K562 (cell line): Measurements from ENCODE around the gene NME8. TPM values are rescaled to one million over a fixed set of nuclear protein-coding genes. Genes with fewer than 3 reads are reported as not detected.

ENCODE experiments used
- ATAC-seq: fragments of 200-7000 bp; cut with Tn5 transposase; 3 replicates; pipeline ENCODE4 v1.9.1; 2020; ENCODE audit warnings: moderate library complexity
- BruUV-seq: library from RNA; stranded (reverse); fragments of 400-500 nt; replicated peaks from 2 replicates; lab custom pipeline; 2021; lab: Mats Ljungman, UMichigan
- CTCF ChIA-PET: fragments of 300-600 bp; formaldehyde crosslinking; extraction: SDS; loops from one replicate; lab custom pipeline; 2021; ENCODE audit warnings: low intra/inter-chr PET ratio; lab: Yijun Ruan, JAX
- POLR2A ChIA-PET: fragments of 300-600, 350-650 bp; sonication (Branson Sonifier 250); formaldehyde crosslinking; extraction: SDS; loops from one replicate; lab custom pipeline; 2021; ENCODE audit warnings: antibody characterized with exemption, inconsistent platforms; lab: Yijun Ruan, JAX
- DNase-seq, 4 experiments: peaks; one replicate each; pipeline versions ENCODE4 v3.0.0 to v3.0.0-alpha.2; 2011 to 2018; ENCODE audit warnings: low spot score in 3 of 4, mixed read lengths in 3 of 4; ENCODE audit errors: extremely low read depth in 1 of 4
- FAIRE-seq: peaks from 2 replicates; lab custom pipeline; 2011; peaks lifted over from hg19 to GRCh38; lab: Jason Lieb, UNC
- H2AFZ ChIP-seq: 2 replicates; pipeline ENCODE4 v1.6.0; 2011; ENCODE audit warnings: low read depth, low read length, control low read depth, inconsistent platforms
- H3K27ac ChIP-seq: fragments of 200-600 bp; 3 replicates; pipeline ENCODE4 v1.8.0; 2011; ENCODE audit warnings: low read depth, mild to moderate bottlenecking, control low read depth, inconsistent platforms, low read length, moderate library complexity, mixed read lengths; ENCODE audit errors: extremely low read depth
- H3K27me3 ChIP-seq, 2 experiments: fragments of 300-600 bp in 1 of 2; 2 replicates in 1 of 2; 3 replicates in 1 of 2; pipeline versions ENCODE4 v1.6.0 to v1.8.0; 2011; ENCODE audit warnings: inconsistent platforms in 2 of 2, low read length in 2 of 2, mild to moderate bottlenecking in 1 of 2, mixed read lengths in 1 of 2, moderate library complexity in 1 of 2; ENCODE audit not compliant: control insufficient read depth in 2 of 2, insufficient read depth in 2 of 2
- H3K36me3 ChIP-seq: fragments of 300-600 bp; 3 replicates; pipeline ENCODE4 v1.8.0; 2011; ENCODE audit warnings: mild to moderate bottlenecking, low read length, inconsistent platforms; ENCODE audit not compliant: control insufficient read depth, insufficient read depth
- H3K4me1 ChIP-seq, 2 experiments: fragments of 200-600 bp in 1 of 2; replicated peaks in 1 of 2; 2 replicates in 1 of 2; 3 replicates in 1 of 2; pipeline versions ENCODE4 v1.5.1 to v1.8.0; 2011; ENCODE audit warnings: inconsistent platforms in 2 of 2, low read length in 2 of 2, mild to moderate bottlenecking in 1 of 2, mixed read lengths in 1 of 2, moderate library complexity in 1 of 2; ENCODE audit not compliant: control insufficient read depth in 2 of 2, insufficient read depth in 2 of 2
- H3K4me2 ChIP-seq: 2 replicates; pipeline ENCODE4 v1.6.1; 2011; ENCODE audit warnings: low read length, control low read depth, inconsistent platforms, mixed read lengths; ENCODE audit not compliant: insufficient read depth
- H3K4me3 ChIP-seq: fragments of 200-600 bp; sonication (generic), shearing (Covaris generic); 2 replicates; pipeline ENCODE4 v1.5.1; 2016; ENCODE audit warnings: control low read depth, inconsistent platforms
- H3K79me2 ChIP-seq: fragments of 200-600 bp; 3 replicates; pipeline ENCODE4 v1.8.0; 2011; ENCODE audit warnings: low read length, inconsistent platforms; ENCODE audit not compliant: control insufficient read depth, insufficient read depth
- H3K9ac ChIP-seq, 2 experiments: 2 replicates each; pipeline versions ENCODE4 v1.6.0 to v1.6.1; 2011; ENCODE audit warnings: low read depth in 2 of 2, low read length in 2 of 2, control low read depth in 1 of 2, inconsistent platforms in 1 of 2, mild to moderate bottlenecking in 1 of 2, mixed read lengths in 1 of 2; ENCODE audit not compliant: insufficient read depth in 1 of 2
- H3K9me1 ChIP-seq: one replicate; pipeline ENCODE4 v1.6.0; 2011; ENCODE audit warnings: inconsistent platforms, mild to moderate bottlenecking, low read length, moderate library complexity; ENCODE audit not compliant: control insufficient read depth, insufficient read depth
- H3K9me3 ChIP-seq: replicated peaks from 2 replicates; pipeline ENCODE4 v1.5.1; 2011; ENCODE audit warnings: low read depth, low read length, inconsistent platforms; ENCODE audit not compliant: control insufficient read depth, insufficient read depth
- H4K20me1 ChIP-seq: replicated peaks from 2 replicates; pipeline ENCODE4 v1.6.1; 2011; ENCODE audit warnings: low read length, inconsistent platforms, mixed read lengths; ENCODE audit not compliant: control insufficient read depth, insufficient read depth
- CLOCK ChIP-seq: fragments of 250-450 bp; sonication (Bioruptor Pico); IDR thresholded peaks from 2 replicates; pipeline ENCODE4 v1.4.0; 2020; ENCODE audit warnings: mild to moderate bottlenecking, moderate library complexity, borderline replicate concordance
- DDX20 ChIP-seq: fragments of 450-650 bp; IDR thresholded peaks from 2 replicates; pipeline ENCODE4 v1.6.1; 2016; ENCODE audit warnings: missing genetic modification characterization, low read depth, mild to moderate bottlenecking, missing compliant biosample characterization, moderate library complexity
- MAX ChIP-seq: sonication (generic); formaldehyde crosslinking; IDR thresholded peaks from 2 replicates; pipeline ENCODE4 v1.9.0; 2022; ENCODE audit warnings: mild to moderate bottlenecking, missing genetic modification reagents
- PRMT5 ChIP-seq: sonication (generic); formaldehyde crosslinking; IDR thresholded peaks from 2 replicates; pipeline ENCODE4 v1.5.0; 2020; ENCODE audit warnings: missing genetic modification reagents
- RCOR1 ChIP-seq, 2 experiments: IDR thresholded peaks; 2 replicates each; pipeline ENCODE4 v1.6.1; 2012; ENCODE audit warnings: low read depth in 2 of 2, low read length in 2 of 2, borderline replicate concordance in 1 of 2, improper control_type of control experiment in 1 of 2
- SMARCB1 ChIP-seq: IDR thresholded peaks from 2 replicates; pipeline ENCODE4 v1.6.1; 2011; ENCODE audit warnings: improper control_type of control experiment, low read depth; ENCODE audit not compliant: insufficient read length
- SNIP1 ChIP-seq: fragments of 450-650 bp; IDR thresholded peaks from 2 replicates; pipeline ENCODE4 v1.7.1; 2017; ENCODE audit warnings: low read depth, mild to moderate bottlenecking
- SUPT5H ChIP-seq: fragments of 450-650 bp; IDR thresholded peaks from 2 replicates; pipeline ENCODE4 v1.6.1; 2016
- YY1 ChIP-seq, 3 experiments: IDR thresholded peaks; 2 replicates each; pipeline ENCODE4 v1.6.1; 2011; ENCODE audit warnings: low read length in 2 of 3, mild to moderate bottlenecking in 2 of 3, moderate library complexity in 2 of 3, borderline replicate concordance in 1 of 3, control low read depth in 1 of 3, low read depth in 1 of 3; ENCODE audit not compliant: insufficient read depth in 3 of 3, insufficient replicate concordance in 2 of 3, control insufficient read depth in 1 of 3, insufficient read length in 1 of 3; ENCODE audit errors: extremely low read depth in 1 of 3
- ZNF134 ChIP-seq: fragments of 250-450 bp; sonication (Bioruptor Pico); conservative IDR thresholded peaks from 2 replicates; pipeline ENCODE4 v1.4.0; 2020
- ZNF444 ChIP-seq: fragments of 250-450 bp; sonication (Bioruptor Pico); IDR thresholded peaks from 2 replicates; pipeline ENCODE4 v1.4.0; 2020; ENCODE audit warnings: mild to moderate bottlenecking, moderate library complexity
- WGBS: fragments of 100-300 bp; shearing (Covaris generic); methylation state at CpG from one replicate; pipeline ENCODE4 v1.1.6; 2016; ENCODE audit warnings: low coverage, mixed read lengths; ENCODE audit not compliant: insufficient coverage; ENCODE audit errors: missing lambda C conversion rate; 5-methylcytosine and 5-hydroxymethylcytosine counted together
- in situ Hi-C: fragments of 300-500 bp; cut with MboI; formaldehyde crosslinking; loops from 4 replicates; pipeline ENCODE4 v1.15.0; 2018; ENCODE audit warnings: inconsistent platforms, mixed read lengths
- intact Hi-C: fragments of 100-400 bp; cut with micrococcal nuclease; formaldehyde crosslinking; loops from 2 replicates; pipeline ENCODE4 v1.14.2; 2022
- polyA plus RNA-seq, 8 experiments: library from polyadenylated mRNA; depleted of rRNA in 4 of 8; stranded (reverse) in 5 of 8; unstranded in 3 of 8; fragments of >200 nt; fragmentation: Nextera tagmentation in 2 of 8; fragmentation: Illumina TruSeq in 1 of 8; extraction: Ambion mirVana in 2 of 8; extraction: Trizol in 1 of 8; gene quantifications; 2 replicates each; pipeline versions ENCODE4 v1.2.1 to v1.2.3, GENCODE V29; 2011 to 2014; ENCODE audit warnings: inconsistent platforms in 1 of 8, missing spikeins in 1 of 8
- total RNA-seq, 7 experiments: library from RNA; depleted of rRNA in 6 of 7; stranded (reverse); fragments of >200 nt in 6 of 7; fragmentation: Illumina TruSeq in 2 of 7; extraction: Trizol in 2 of 7; gene quantifications; 2 replicates each; pipeline versions ENCODE4 v1.2.1 to v1.2.3, GENCODE V29; 2011 to 2021; ENCODE audit warnings: low replicate concordance in 1 of 7
- TF ChIP-seq, protein P1 (sequence below): fragments of 250-450 bp; sonication (Bioruptor Pico); IDR thresholded peaks from 2 replicates; pipeline ENCODE4 v1.5.0; 2021
- TF ChIP-seq, protein P2 (sequence below): sonication (generic); formaldehyde crosslinking; IDR thresholded peaks from 2 replicates; pipeline ENCODE4 v1.8.0; 2022; ENCODE audit warnings: mild to moderate bottlenecking, missing genetic modification reagents, borderline replicate concordance

The NME8 gene
- total and polyA plus RNA-seq, 9 of the 15 experiments (the other 6 are each of a cell fraction or from before 2014, with no cell fraction given): not detected

DNA sequence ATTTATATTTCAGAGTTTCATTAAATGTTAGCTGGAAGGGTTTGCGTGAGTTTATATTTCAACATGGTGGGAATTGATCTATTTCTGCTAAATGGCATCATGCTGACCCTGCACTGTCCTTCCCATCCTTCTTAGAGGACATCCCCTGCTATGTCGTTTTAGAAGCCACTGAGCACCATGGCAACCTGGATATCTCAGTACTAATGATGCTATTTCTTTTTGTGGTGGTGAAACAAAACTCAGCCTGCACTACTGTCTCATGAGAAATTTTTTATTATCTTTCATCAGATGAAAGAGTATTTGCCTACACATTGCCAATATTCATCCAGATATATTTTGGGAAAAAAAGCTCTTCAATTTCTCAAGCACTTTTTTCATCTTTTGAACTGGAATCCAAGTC, 84.1 kb downstream of the NME8 start:
- H3K4me1 ChIP-seq: peaks cover 0 to 7% of the 10 kb centered on the region in 2 experiments; a peak in 3 of 5 replicates
- H3K9me1 ChIP-seq: no peaks in the 10 kb centered on the region
- no peak overlapping the region for H3K4me3 ChIP-seq
- H3K27ac ChIP-seq: no peak overlapping the region
- POLR2A ChIA-PET: no interaction called here
- no peaks in the 10 kb centered on the region for H3K36me3 ChIP-seq
- no peak overlapping the region for H3K9ac ChIP-seq
- ATAC-seq: no peak
- H3K27me3 ChIP-seq: no peaks in the 10 kb centered on the region
- WGBS: 37% methylated on average over 2 of the region's 2 CpGs
- TF ChIP-seq DDX20 (tag) (no peak), RCOR1 (IDR thresholded peaks at IDR 0.05; ENCODE audit: borderline replicate concordance in 1 of 2, low read depth in 2 of 2, low read length in 2 of 2) (no peak), ZNF134 (CRISPR knock-in tag) (no peak), SMARCB1 (no peak), PRMT5 (CRISPR knock-in tag) (no peak), CLOCK (CRISPR knock-in tag) (no peak), SNIP1 (no peak), YY1 (IDR thresholded peaks at IDR 0.05; ENCODE audit: borderline replicate concordance in 1 of 3, control insufficient read depth in 1 of 3, extremely low read depth in 1 of 3, insufficient read depth in 3 of 3, insufficient read length in 1 of 3, insufficient replicate concordance in 2 of 3, low read depth in 1 of 3, low read length in 2 of 3) (no peak), SUPT5H (no peak), MAX (CRISPR knock-in tag) (no peak), ZNF444 (CRISPR knock-in tag) (no peak)
- TF ChIP-seq, protein P1, sequence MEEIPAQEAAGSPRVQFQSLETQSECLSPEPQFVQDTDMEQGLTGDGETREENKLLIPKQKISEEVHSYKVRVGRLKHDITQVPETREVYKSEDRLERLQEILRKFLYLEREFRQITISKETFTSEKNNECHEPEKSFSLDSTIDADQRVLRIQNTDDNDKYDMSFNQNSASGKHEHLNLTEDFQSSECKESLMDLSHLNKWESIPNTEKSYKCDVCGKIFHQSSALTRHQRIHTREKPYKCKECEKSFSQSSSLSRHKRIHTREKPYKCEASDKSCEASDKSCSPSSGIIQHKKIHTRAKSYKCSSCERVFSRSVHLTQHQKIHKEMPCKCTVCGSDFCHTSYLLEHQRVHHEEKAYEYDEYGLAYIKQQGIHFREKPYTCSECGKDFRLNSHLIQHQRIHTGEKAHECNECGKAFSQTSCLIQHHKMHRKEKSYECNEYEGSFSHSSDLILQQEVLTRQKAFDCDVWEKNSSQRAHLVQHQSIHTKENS (CRISPR knock-in tag): no peak
- TF ChIP-seq, protein P2, sequence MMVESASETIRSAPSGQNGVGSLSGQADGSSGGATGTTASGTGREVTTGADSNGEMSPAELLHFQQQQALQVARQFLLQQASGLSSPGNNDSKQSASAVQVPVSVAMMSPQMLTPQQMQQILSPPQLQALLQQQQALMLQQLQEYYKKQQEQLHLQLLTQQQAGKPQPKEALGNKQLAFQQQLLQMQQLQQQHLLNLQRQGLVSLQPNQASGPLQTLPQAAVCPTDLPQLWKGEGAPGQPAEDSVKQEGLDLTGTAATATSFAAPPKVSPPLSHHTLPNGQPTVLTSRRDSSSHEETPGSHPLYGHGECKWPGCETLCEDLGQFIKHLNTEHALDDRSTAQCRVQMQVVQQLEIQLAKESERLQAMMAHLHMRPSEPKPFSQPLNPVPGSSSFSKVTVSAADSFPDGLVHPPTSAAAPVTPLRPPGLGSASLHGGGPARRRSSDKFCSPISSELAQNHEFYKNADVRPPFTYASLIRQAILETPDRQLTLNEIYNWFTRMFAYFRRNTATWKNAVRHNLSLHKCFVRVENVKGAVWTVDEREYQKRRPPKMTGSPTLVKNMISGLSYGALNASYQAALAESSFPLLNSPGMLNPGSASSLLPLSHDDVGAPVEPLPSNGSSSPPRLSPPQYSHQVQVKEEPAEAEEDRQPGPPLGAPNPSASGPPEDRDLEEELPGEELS (CRISPR knock-in tag): no peak
- H3K79me2 ChIP-seq: no peaks in the 10 kb centered on the region
- no peak for FAIRE-seq
- no TSS peak for BruUV-seq
- DNase-seq: no peak
- in situ Hi-C loops (no loop called here), intact Hi-C loops (no loop called here)
- H4K20me1 ChIP-seq: no peaks in the 10 kb centered on the region
- no peaks in the 10 kb centered on the region for H3K9me3 ChIP-seq
- no peak overlapping the region for H2AFZ ChIP-seq
- CTCF ChIA-PET: no interaction called here
- H3K4me2 ChIP-seq: no peak overlapping the region
